PFSK-1 (cell line): Measurements from ENCODE around the gene PEX19. TPM values are rescaled to one million over a fixed set of nuclear protein-coding genes. Genes with fewer than 3 reads are reported as not detected.

Source experiments
- FOXP2 ChIP-seq: optimal IDR thresholded peaks from 2 replicates; pipeline ENCODE3; 2011; ENCODE audit warnings: borderline replicate concordance, control low read depth, inconsistent platforms; ENCODE audit not compliant: insufficient read depth; ENCODE audit errors: extremely low read length, extremely low read depth
- POLR2AphosphoS5 ChIP-seq: IDR thresholded peaks from 2 replicates; pipeline ENCODE4 v1.6.1; 2012; ENCODE audit warnings: low read depth, mild to moderate bottlenecking, control low read depth, low read length, moderate library complexity
- REST ChIP-seq, 2 experiments: IDR thresholded peaks; 2 replicates each; pipeline versions ENCODE4 v1.6.1 to v1.8.0; 2011 to 2012; ENCODE audit warnings: low read depth in 2 of 2, low read length in 2 of 2, control low read depth in 1 of 2, inconsistent platforms in 1 of 2, mild to moderate bottlenecking in 1 of 2, moderate library complexity in 1 of 2; ENCODE audit not compliant: insufficient read depth in 1 of 2
- SIN3A ChIP-seq: IDR thresholded peaks from 2 replicates; pipeline ENCODE4 v1.6.1; 2012; ENCODE audit warnings: mild to moderate bottlenecking, low read length, moderate library complexity, borderline replicate concordance; ENCODE audit not compliant: insufficient read depth
- TAF1 ChIP-seq: IDR thresholded peaks from 2 replicates; pipeline ENCODE4 v1.6.1; 2012; ENCODE audit warnings: low read length, control low read depth, borderline replicate concordance; ENCODE audit not compliant: insufficient read depth
- polyA plus RNA-seq: library from polyadenylated mRNA; unstranded; fragments of >200 nt; gene quantifications from one replicate; pipeline ENCODE4 v1.2.1, GENCODE V29; 2012; ENCODE audit warnings: low read depth, missing spikeins; ENCODE audit not compliant: insufficient read length

PEX19 gene
- 27.8 TPM for polyA plus RNA-seq

- no peak for TF ChIP-seq REST (IDR thresholded peaks at IDR 0.05; ENCODE audit: insufficient read depth in 1 of 2, low read depth in 2 of 2, low read length in 2 of 2)
- TF ChIP-seq TAF1 = peak; percentile 91
- TF ChIP-seq FOXP2 = peak; percentile 74
- TF ChIP-seq POLR2AphosphoS5 = peak; percentile 94
- TF ChIP-seq SIN3A = peak; percentile 100
Measured at GRCh38 chr1:160284782-160285344, at the start of gene PEX19. Gene PEX19, minus strand, starts transcription at chr1:160285133. Its CDS starts 9 bp downstream, at chr1:160285124.

DNA sequence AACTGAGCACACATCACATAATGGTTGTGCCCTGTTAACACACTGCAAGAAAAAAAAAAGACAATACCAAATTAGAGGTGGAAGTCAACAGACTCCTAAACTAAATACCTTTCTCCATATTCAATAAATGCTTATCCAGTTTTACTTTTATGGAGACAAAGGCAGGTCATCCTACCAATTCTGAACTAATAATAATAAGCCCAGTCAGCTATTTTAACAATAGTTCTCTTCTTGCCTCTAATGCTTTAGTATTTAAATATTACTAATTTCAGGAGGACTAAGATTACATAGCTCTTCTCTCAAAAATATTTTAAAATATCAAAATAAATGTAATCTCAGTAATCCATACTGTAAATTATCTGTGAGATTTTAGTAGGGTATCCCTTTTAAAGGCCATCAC is 47.6 kb upstream of the PEX19 start:
- TF ChIP-seq REST (IDR thresholded peaks at IDR 0.05; ENCODE audit: insufficient read depth in 1 of 2, low read depth in 2 of 2, low read length in 2 of 2) (no peak), POLR2AphosphoS5 (no peak), FOXP2 (no peak), TAF1 (no peak), SIN3A (no peak)

- no peak for TF ChIP-seq REST (IDR thresholded peaks at IDR 0.05; ENCODE audit: insufficient read depth in 1 of 2, low read depth in 2 of 2, low read length in 2 of 2)
- TF ChIP-seq FOXP2 = no peak
- no peak for TF ChIP-seq POLR2AphosphoS5
- TF ChIP-seq SIN3A = no peak
- no peak for TF ChIP-seq TAF1
Measured at GRCh38 chr1:160330119-160330518, 45.2 kb upstream of the PEX19 start.

DNA sequence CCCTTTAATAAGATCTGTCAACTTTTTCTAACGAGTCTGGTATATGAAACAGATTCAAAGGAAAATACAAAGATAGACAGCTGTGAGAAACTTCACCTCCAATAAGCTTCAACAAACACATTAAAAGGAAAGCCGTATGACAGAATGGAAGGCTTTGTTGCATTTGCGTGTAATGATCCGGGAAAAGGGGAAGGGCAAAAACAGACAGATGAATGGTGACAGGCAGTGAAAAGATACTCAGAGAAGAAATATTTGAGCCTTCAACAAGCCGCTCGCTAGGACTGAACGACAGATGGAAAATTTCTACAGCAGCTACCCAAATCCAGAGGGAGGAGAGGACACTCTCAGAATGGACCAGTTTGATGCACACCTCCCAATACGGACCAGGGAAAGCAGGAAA is 43.3 kb upstream of the PEX19 start:
- TF ChIP-seq REST (IDR thresholded peaks at IDR 0.05; ENCODE audit: insufficient read depth in 1 of 2, low read depth in 2 of 2, low read length in 2 of 2) (no peak), POLR2AphosphoS5 (no peak), TAF1 (no peak), SIN3A (no peak), FOXP2 (no peak)
